ENCODE results near the gene USP13.
A peak's percentile ranks its signal among the peaks of the same experiment; 100 is the strongest.
"Not testable (repeated sequence)": the region's sequence is repeated elsewhere in the genome, so short reads cannot be mapped to it uniquely, and the experiment has no call there.

USP13 gene

GRCh38 chr3:179658606-179659005 lies 5.8 kb downstream of the USP13 start:
- DNase-seq (ENCODE audit: low spot score), result no peak

- DNase-seq (ENCODE audit: low spot score), result no peak
Measured at GRCh38 chr3:179660872-179661271, 8.0 kb downstream of the USP13 start.

GRCh38 chr3:179661777-179662176 lies 8.9 kb downstream of the USP13 start:
- no peak for DNase-seq (ENCODE audit: low spot score)

GRCh38 chr3:179663093-179663492 lies 10.3 kb downstream of the USP13 start:
- no peak for DNase-seq (ENCODE audit: low spot score)

- peak; percentile 21 for DNase-seq (ENCODE audit: low spot score)
Measured at GRCh38 chr3:179666030-179666429, 13.2 kb downstream of the USP13 start.

- no peak for DNase-seq (ENCODE audit: low spot score)
Measured at GRCh38 chr3:179666436-179667035, 13.7 kb downstream of the USP13 start.

- DNase-seq (ENCODE audit: low spot score), result no peak
Measured at GRCh38 chr3:179668429-179668828, 15.6 kb downstream of the USP13 start.

GRCh38 chr3:179670311-179670710 lies 17.5 kb downstream of the USP13 start:
- no peak for DNase-seq (ENCODE audit: low spot score)

GRCh38 chr3:179671309-179671708 lies 18.5 kb downstream of the USP13 start:
- no peak for DNase-seq (ENCODE audit: low spot score)

- peak; percentile 90 for DNase-seq (ENCODE audit: low spot score)
Measured at GRCh38 chr3:179671747-179672242, 19.0 kb downstream of the USP13 start.

GRCh38 chr3:179672918-179673317 lies 20.1 kb downstream of the USP13 start:
- no peak for DNase-seq (ENCODE audit: low spot score)

GRCh38 chr3:179673523-179673922 lies 20.7 kb downstream of the USP13 start:
- DNase-seq (ENCODE audit: low spot score), result no peak

- DNase-seq (ENCODE audit: low spot score), result no peak
Measured at GRCh38 chr3:179676081-179676480, 23.2 kb downstream of the USP13 start.

GRCh38 chr3:179677884-179678283 lies 25.0 kb downstream of the USP13 start:
- DNase-seq (ENCODE audit: low spot score), result no peak

- DNase-seq (ENCODE audit: low spot score), result no peak
Measured at GRCh38 chr3:179681492-179682263, 28.8 kb downstream of the USP13 start.

GRCh38 chr3:179682426-179683080 lies 29.7 kb downstream of the USP13 start:
- DNase-seq (ENCODE audit: low spot score), result no peak

- DNase-seq (ENCODE audit: low spot score), result not testable (repeated sequence)
Measured at GRCh38 chr3:179683286-179683685, 30.4 kb downstream of the USP13 start.

GRCh38 chr3:179687967-179688535 lies 35.2 kb downstream of the USP13 start:
- no peak for DNase-seq (ENCODE audit: low spot score)

GRCh38 chr3:179688850-179689249 lies 36.0 kb downstream of the USP13 start:
- DNase-seq (ENCODE audit: low spot score), result no peak

GRCh38 chr3:179694731-179695130 lies 41.9 kb downstream of the USP13 start:
- no peak for DNase-seq (ENCODE audit: low spot score)

- no peak for DNase-seq (ENCODE audit: low spot score)
Measured at GRCh38 chr3:179695672-179696313, 43.0 kb downstream of the USP13 start.

GRCh38 chr3:179697736-179698332 lies 45.0 kb downstream of the USP13 start:
- DNase-seq (ENCODE audit: low spot score), result peak; percentile 32
